ENCODE data around the gene TRAF3IP1.
A peak's percentile ranks its signal among the peaks of the same experiment; 100 is the strongest.

Gene TRAF3IP1

DNA sequence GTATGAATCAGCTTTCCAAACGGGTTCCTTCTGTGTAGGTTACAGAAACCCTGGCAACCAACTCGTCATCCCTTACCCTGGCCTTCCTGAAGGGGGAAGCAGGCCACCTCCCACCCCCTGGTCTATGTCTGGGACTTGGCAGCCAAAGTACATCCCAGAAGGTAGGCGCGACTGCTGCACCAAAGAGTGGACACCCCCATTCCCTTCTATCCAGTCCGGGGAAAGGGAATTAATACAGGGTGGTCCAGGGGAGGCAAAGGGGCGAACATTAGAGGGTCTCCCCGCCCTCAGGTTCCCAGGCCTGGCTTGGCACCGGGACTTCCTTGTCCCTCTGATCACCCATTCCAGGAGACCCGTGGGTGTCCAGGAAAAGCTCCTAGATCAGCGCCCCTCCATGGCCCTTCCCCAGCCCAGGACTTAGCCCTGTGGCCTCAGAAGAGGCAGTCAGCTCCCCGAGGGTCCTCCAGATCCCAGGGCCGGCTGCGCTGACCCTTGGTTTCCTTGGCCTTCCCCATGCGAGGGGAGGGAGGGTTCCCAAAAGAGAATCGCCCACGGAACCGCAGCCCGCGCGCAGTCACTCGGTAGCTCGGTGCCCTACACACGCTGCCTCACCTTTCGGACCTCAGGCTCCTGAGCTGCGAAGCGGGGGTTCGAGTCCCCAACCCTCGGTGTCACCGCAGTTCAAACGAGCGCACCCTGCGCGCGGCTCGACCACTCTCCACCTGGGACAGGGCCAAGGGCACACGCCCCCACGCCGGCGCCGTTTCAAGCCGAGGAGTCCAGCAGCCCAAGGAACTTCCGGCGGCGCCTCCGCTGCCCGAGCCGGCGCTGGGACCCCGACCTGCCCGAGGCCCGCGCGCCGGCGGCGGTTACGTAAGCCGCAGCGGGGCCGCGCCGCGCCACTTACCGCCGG is 32.3 kb upstream of the TRAF3IP1 start, which contains the start of gene PER2:
TSS of gene PER2 (minus strand) at position 874 of the 913 bp plus-strand sequence. CDS start 10,674 bp downstream, outside the sequence.
- peak; percentile 76 for DNase-seq

DNA sequence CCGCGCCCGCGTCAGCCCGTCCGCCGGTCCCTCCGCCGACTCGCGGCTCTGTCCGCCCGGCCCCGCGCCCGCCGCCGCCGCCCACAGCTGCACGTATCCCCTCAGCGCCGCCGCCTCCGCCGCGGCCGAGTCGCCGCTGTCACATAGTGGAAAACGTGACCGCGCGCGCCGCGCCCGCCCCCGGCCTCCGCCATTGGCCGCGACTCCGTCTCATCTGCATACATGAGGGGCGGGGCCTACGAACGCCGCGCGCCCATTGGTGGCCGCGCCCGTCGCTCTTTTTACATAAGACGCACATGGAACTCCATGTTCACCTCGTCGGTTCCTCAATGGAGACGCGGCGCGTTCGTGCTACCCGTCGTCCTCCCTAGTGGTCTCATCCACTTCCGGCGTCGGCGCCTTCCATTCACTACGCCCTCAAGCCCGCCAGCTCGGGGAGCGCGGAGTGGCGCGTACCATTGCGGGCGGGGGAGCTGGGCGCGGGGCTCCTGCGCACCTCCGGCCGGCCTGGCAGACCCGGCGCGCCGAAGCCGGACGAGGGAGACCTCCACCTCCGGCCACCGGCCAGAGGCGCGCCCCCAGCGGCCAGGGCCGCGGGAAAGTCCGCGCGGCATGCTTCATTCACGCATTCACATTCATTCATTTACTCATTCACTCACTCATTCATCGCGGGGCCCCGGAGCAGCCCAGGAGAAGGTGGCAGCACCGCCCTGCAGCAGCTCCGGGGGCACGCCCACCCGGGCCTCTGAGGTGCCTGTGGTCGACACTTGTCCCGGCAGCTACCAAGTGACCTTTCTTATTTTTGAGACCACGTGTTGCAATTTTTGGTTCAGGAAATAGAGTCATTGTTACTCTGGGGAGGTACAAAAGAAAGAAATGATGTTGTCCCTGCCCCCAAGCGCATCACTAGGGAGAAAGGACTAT is 31.4 kb upstream of the TRAF3IP1 start:
- DNase-seq: peak; percentile 99

- DNase-seq: peak; percentile 43
Observed at GRCh38 chr2:238289574-238289973, 30.7 kb upstream of the TRAF3IP1 start.

DNA sequence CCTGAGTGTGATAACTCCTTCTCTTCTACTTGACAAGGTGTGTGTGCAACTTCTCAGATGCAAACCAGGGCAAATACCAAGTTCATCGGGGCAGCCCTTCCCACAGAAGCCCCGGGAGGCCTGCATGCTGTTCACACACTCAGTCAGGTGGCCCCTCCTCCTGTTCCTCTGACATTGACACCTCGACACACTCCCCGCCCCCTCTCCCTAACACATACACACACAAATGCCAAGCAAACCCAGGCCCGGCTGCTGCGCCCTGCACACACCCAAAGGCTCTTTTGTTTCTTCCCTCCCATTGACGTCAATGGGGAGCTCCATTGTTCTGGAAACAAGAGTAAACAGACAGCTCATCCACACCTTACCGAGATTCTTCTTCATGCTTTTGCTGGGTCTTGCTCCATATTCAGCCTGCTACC is 30.2 kb upstream of the TRAF3IP1 start:
- DNase-seq: peak; percentile 65

- no peak for DNase-seq
Observed at GRCh38 chr2:238290715-238291549, 29.4 kb upstream of the TRAF3IP1 start.

DNA sequence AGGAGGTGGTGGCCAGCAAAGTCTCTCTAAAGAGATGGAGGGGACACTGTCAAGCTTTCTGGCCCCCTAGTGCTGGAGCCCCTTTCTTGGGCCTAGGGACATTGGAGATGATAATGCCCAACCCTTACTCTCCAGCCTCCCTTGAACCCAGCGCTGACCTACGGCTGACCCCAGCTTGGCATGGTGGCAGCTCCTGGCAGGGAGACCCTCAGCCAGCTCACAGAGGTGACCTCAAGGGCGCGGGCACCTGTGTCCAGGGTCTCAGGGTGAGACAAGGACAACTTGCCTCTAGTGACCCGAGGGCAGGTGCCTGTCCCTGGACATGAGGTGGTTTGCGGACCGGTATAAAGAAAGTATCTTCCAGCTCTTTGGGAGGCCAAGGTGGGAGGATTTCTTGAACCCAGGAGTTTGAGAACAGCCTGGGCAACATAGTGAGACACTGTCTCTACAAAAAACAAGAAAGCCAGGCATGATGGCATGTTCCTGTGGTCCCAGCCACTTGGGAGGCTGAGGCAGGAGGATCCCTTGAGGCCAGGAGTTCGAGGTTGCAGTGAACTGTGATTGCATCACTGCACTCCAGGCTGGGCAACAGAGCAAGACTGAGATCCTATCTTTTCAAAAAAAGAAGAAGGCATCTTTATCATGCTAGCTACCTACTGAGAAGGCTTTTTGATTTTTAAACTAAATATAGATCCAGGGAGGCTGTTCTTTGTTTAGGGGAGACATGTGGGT is 28.6 kb upstream of the TRAF3IP1 start:
- no peak for DNase-seq

GRCh38 chr2:238294046-238294392 is 26.3 kb upstream of the TRAF3IP1 start:
- DNase-seq: no peak

GRCh38 chr2:238294393-238295143 is 25.8 kb upstream of the TRAF3IP1 start:
- DNase-seq: no peak

GRCh38 chr2:238295144-238296112 is 24.9 kb upstream of the TRAF3IP1 start:
- DNase-seq: no peak

- no peak for DNase-seq
Observed at GRCh38 chr2:238296638-238297457, 23.5 kb upstream of the TRAF3IP1 start.

DNA sequence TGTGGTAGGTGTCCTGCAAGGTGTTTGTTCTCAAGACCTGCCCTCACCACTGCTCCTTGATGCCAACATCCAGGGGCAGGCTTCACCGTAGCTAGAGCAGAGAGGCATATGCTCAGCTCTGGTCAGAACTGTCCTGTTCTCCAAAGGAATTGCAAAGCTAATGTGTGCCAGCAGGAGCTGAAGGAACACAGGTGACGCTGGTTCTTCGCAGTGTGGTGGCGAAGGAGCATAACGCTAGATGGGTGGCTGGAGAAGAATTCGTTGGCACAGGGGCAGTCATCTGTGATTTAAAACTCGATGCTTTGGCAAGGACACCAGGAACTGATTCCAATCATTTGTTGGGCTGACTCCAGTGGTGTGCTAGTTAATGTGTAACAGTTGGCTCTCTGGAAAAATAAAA is 20.5 kb upstream of the TRAF3IP1 start:
- DNase-seq: no peak

DNA sequence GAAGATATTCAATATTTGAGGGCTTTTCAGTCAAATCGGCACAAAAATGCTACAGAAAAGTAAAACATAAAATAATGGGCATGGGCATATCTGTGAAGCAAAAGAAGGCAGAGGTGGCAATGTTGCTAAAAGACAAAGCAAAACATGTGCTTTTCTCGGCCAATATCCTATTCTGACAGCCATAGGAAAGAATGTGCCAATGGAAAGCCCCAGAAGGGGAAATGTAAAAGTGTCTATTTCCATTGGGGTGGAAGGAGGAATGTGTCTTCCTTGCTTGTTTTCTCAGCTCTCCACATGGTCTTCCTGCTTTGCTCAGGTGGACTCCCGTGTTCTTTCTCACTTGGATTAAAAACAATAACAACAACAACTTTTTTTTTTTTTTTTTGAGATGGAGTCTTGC is 18.2 kb upstream of the TRAF3IP1 start:
- DNase-seq: no peak

DNA sequence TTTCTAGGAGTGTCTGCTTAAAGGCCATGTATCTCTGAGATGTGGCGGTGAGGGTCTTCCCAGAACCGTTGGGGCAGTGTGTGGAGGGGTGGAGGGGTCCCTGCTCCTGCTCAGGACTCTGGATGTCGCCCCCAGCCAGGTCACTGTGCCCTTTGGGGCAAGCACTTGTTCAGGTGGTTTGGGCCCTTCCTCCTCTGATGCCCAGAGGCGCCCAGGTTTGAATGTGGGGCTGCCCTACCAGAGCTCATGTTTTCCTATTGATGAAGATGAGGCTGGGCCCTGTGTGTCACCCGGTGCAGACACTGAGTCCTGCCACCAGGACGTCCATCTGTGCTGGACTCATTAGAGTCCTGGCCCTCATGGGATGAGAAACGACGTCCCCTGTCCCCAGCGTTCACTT is 17.6 kb upstream of the TRAF3IP1 start:
- no peak for DNase-seq

GRCh38 chr2:238304116-238304515 is 16.2 kb upstream of the TRAF3IP1 start:
- no peak for DNase-seq

GRCh38 chr2:238305092-238305862 is 15.0 kb upstream of the TRAF3IP1 start:
- no peak for DNase-seq

- DNase-seq: no peak
Observed at GRCh38 chr2:238305965-238306671, 14.2 kb upstream of the TRAF3IP1 start.

GRCh38 chr2:238306672-238306998 is 13.7 kb upstream of the TRAF3IP1 start:
- no peak for DNase-seq

DNA sequence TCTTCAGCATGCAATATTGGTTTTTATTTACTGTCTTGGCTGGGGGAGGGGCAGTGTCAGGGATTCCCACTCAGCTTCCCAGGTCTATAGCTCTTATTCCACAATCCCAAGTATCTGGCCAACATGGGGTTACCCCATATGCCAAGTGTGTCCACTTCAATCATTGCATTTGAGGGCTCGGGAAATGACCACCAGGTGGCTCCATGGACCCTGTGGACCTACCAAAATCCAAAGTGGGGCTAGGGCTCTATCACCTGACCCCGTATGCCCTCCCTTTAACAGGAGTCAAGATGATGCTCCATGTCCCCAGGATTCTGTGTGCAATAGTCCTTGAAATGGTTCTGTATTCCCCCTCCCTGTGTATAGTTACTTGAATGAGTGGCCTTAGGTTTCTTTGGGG is 12.1 kb upstream of the TRAF3IP1 start:
- no peak for DNase-seq
